Measurements from ENCODE around the gene BATF. TPM values are rescaled to one million over a fixed set of nuclear protein-coding genes. Genes with fewer than 3 reads are reported as not detected.

BATF gene
- total RNA-seq, 2 donors from 2014 or later: 20.3 to 21.3 TPM

DNA sequence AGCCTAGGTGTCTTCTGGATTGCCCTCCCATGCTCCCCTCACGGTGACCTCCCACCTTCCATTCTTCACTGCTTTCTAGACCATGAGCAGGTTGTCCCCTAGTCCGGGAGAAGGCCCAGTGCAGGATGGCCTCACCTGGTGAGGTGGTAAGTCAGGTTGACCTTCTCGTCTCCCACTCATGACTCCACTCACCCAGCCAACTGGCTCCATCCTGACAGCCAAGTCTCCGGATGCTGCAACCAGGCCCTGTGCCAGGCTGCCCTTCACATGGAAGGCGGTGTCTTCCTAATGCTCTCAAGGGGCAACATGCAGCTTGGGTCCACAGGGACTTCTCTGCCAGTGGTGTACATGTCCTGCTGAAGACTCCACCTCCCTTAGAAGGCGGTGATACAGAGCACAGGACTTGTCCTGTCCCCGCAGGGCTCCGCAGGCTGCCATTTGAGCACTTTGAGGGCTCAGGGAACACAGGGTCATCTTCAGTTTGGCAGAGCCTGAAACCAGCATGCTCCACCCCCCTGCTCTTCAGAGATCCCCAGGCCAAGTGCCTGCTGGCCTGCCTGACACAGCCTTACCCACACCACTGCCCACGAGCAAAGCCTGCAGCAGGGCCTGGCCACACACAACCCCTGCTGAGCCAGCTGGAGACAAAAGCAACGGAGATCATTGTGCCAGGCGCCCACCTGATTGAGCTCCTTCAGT lies 25.4 kb downstream of the BATF start:
- ATAC-seq: no peak
- no peaks in the 10 kb centered on the region for H3K9me3 ChIP-seq (ENCODE audit: control insufficient read depth, low read length, poor library complexity, severe bottlenecking)
- peak overlapping the region; percentile 97 for H3K27ac Mint-ChIP-seq
- H3K36me3 Mint-ChIP-seq (ENCODE audit: low read depth): peaks cover 11% of the 10 kb centered on the region
- no peak overlapping the region for H3K4me3 Mint-ChIP-seq
- peaks cover 47% of the 10 kb centered on the region for H3K4me1 Mint-ChIP-seq
- H3K27me3 Mint-ChIP-seq: no peaks in the 10 kb centered on the region
- DNase-seq: no peak

DNA sequence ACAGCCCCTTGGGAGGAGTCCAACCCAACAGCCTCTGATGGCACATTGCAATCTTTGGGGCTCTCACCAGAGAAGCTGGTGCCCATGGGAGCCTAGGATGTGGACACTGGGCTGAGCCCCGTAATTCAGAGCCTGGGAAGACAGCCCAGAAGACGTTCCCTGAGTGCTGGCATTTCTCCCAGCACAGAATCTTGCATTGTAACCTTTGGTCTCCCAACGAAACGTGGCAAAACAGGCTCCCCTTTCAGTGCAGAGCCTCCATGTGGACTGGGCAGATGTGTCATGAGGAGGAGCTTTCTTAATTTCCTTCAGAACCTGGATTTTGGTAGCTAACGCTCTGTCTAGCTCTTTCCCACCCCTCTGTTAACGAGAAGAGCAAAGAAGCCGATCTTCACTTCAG lies 26.3 kb downstream of the BATF start:
- Mint-ChIP-seq H3K27ac (peak overlapping the region; percentile 97), H3K27me3 (no peaks in the 10 kb centered on the region), H3K36me3 (ENCODE audit: low read depth) (peaks cover 11% of the 10 kb centered on the region), H3K4me3 (peak overlapping the region; percentile 4), H3K4me1 (peaks cover 43% of the 10 kb centered on the region)
- ATAC-seq (no peak), DNase-seq (no peak)
- H3K9me3 ChIP-seq (ENCODE audit: control insufficient read depth, low read length, poor library complexity, severe bottlenecking): no peaks in the 10 kb centered on the region

DNA sequence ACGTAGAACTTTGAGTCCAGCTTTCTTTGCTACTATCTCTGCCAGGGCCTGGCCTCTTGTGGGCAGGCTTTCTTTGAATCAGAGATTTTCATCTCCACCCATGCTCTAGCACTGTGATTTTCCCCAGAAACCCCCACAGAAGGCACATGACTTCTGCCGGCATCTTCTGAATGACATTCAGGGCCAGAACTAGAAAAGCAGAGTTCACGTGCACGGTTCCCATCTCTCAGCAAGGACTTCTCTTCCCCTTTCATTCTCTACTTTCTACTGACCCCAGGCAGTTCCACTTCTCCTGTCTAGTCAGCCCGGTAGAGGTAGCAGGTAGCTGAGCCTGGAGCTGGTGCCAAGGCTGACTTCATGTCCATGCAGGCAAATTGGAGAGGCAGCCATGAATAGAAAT lies 26.9 kb downstream of the BATF start:
- peak; percentile 90 for ATAC-seq
- Mint-ChIP-seq H3K36me3 (ENCODE audit: low read depth) (peaks cover 11% of the 10 kb centered on the region), H3K4me3 (peak overlapping the region; percentile 55), H3K27ac (peak overlapping the region; percentile 97), H3K4me1 (peaks cover 46% of the 10 kb centered on the region), H3K27me3 (no peaks in the 10 kb centered on the region)
- H3K9me3 ChIP-seq (ENCODE audit: control insufficient read depth, low read length, poor library complexity, severe bottlenecking): no peaks in the 10 kb centered on the region
- no peak for DNase-seq

- H3K9me3 ChIP-seq (ENCODE audit: control insufficient read depth, low read length, poor library complexity, severe bottlenecking): no peaks in the 10 kb centered on the region
- H3K4me1 Mint-ChIP-seq: peaks cover 51% of the 10 kb centered on the region
- H3K4me3 Mint-ChIP-seq: peak overlapping the region; percentile 56
- H3K27me3 Mint-ChIP-seq: no peaks in the 10 kb centered on the region
- peaks cover 11% of the 10 kb centered on the region for H3K36me3 Mint-ChIP-seq (ENCODE audit: low read depth)
- DNase-seq (no peak), ATAC-seq (no peak)
- peak overlapping the region; percentile 97 for H3K27ac Mint-ChIP-seq
Observed at GRCh38 chr14:75551021-75551420, 28.8 kb downstream of the BATF start.

DNA sequence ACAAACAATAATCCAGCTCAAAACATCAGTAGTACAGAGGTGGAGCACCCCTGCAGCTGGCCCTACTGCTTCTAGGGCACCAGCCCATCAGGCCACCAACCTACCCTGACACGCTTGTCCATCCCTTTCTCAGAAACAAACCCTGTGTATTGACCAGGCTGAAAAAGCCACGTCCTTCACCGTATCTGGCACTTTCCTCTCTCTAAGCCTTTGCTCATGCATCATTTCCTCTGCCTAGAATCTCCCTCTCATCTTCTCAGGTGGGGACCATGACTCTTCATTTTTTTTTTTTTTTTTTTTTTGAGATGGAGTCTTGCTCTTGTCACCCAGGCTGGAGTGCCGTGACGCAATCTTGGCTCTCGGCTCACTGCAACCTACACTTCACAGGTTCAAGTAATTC lies 30.9 kb downstream of the BATF start:
- H3K27me3 Mint-ChIP-seq: no peaks in the 10 kb centered on the region
- ATAC-seq (no peak), DNase-seq (no peak)
- H3K36me3 Mint-ChIP-seq (ENCODE audit: low read depth): peaks cover 3% of the 10 kb centered on the region
- no peaks in the 10 kb centered on the region for H3K9me3 ChIP-seq (ENCODE audit: control insufficient read depth, low read length, poor library complexity, severe bottlenecking)
- H3K27ac Mint-ChIP-seq: peak overlapping the region; percentile 97
- no peak overlapping the region for H3K4me3 Mint-ChIP-seq
- peaks cover 45% of the 10 kb centered on the region for H3K4me1 Mint-ChIP-seq

GRCh38 chr14:75553761-75554364 lies 31.6 kb downstream of the BATF start:
- H3K4me3 Mint-ChIP-seq: no peak overlapping the region
- no peaks in the 10 kb centered on the region for H3K27me3 Mint-ChIP-seq
- H3K9me3 ChIP-seq (ENCODE audit: control insufficient read depth, low read length, poor library complexity, severe bottlenecking): no peaks in the 10 kb centered on the region
- peaks cover 40% of the 10 kb centered on the region for H3K4me1 Mint-ChIP-seq
- no peak for ATAC-seq
- no peaks in the 10 kb centered on the region for H3K36me3 Mint-ChIP-seq (ENCODE audit: low read depth)
- H3K27ac Mint-ChIP-seq: no peak overlapping the region
- DNase-seq: no peak

GRCh38 chr14:75554482-75554881 lies 32.2 kb downstream of the BATF start:
- H3K36me3 Mint-ChIP-seq (ENCODE audit: low read depth): no peaks in the 10 kb centered on the region
- no peak for ATAC-seq
- H3K4me1 Mint-ChIP-seq: peaks cover 35% of the 10 kb centered on the region
- peak overlapping the region; percentile 85 for H3K27ac Mint-ChIP-seq
- no peak overlapping the region for H3K4me3 Mint-ChIP-seq
- no peaks in the 10 kb centered on the region for H3K9me3 ChIP-seq (ENCODE audit: control insufficient read depth, low read length, poor library complexity, severe bottlenecking)
- no peaks in the 10 kb centered on the region for H3K27me3 Mint-ChIP-seq
- DNase-seq: no peak

DNA sequence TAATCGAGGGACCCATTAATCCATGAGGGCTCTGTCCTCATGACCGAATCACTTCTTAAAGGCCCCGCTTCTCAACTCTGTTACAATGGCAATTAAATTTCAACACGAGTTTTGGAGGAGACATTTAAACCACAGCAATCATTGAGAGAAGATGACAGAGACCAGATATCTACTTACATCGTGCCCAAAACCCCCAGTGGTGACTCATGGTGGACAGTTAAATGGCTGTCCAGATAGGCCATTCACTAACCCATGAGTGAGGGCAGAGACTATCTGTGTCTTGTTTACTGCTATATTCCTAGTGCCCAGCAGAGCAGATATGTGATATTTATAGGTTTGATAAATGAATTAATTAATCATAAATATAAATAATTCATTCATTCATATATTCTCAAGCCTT lies 36.2 kb downstream of the BATF start:
- peaks cover 35% of the 10 kb centered on the region for H3K4me1 Mint-ChIP-seq
- DNase-seq (no peak), ATAC-seq (no peak)
- H3K27ac Mint-ChIP-seq: no peak overlapping the region
- H3K4me3 Mint-ChIP-seq: no peak overlapping the region
- H3K36me3 Mint-ChIP-seq (ENCODE audit: low read depth): no peaks in the 10 kb centered on the region
- no peaks in the 10 kb centered on the region for H3K27me3 Mint-ChIP-seq
- H3K9me3 ChIP-seq (ENCODE audit: control insufficient read depth, low read length, poor library complexity, severe bottlenecking): no peaks in the 10 kb centered on the region

- Mint-ChIP-seq H3K27me3 (no peaks in the 10 kb centered on the region), H3K27ac (peak overlapping the region; percentile 94), H3K4me1 (peaks cover 32% of the 10 kb centered on the region), H3K4me3 (peak overlapping the region; percentile 52), H3K36me3 (ENCODE audit: low read depth) (no peaks in the 10 kb centered on the region)
- ATAC-seq (no peak), DNase-seq (no peak)
- H3K9me3 ChIP-seq (ENCODE audit: control insufficient read depth, low read length, poor library complexity, severe bottlenecking): no peaks in the 10 kb centered on the region
Observed at GRCh38 chr14:75559045-75559444, 36.8 kb downstream of the BATF start.

- Mint-ChIP-seq H3K27ac (peak overlapping the region; percentile 94), H3K36me3 (ENCODE audit: low read depth) (no peaks in the 10 kb centered on the region), H3K4me3 (peak overlapping the region; percentile 52), H3K27me3 (no peaks in the 10 kb centered on the region), H3K4me1 (peaks cover 31% of the 10 kb centered on the region)
- no peak for DNase-seq
- no peaks in the 10 kb centered on the region for H3K9me3 ChIP-seq (ENCODE audit: control insufficient read depth, low read length, poor library complexity, severe bottlenecking)
- no peak for ATAC-seq
Observed at GRCh38 chr14:75559451-75560222, 37.4 kb downstream of the BATF start.

GRCh38 chr14:75561013-75561432 lies 38.8 kb downstream of the BATF start:
- Mint-ChIP-seq H3K4me1 (peaks cover 39% of the 10 kb centered on the region), H3K27ac (no peak overlapping the region), H3K4me3 (peak overlapping the region; percentile 25), H3K36me3 (ENCODE audit: low read depth) (no peaks in the 10 kb centered on the region), H3K27me3 (no peaks in the 10 kb centered on the region)
- ATAC-seq (peak; percentile 59), DNase-seq (peak; percentile 23 to 39 (median 35))
- H3K9me3 ChIP-seq (ENCODE audit: control insufficient read depth, low read length, poor library complexity, severe bottlenecking): no peaks in the 10 kb centered on the region

DNA sequence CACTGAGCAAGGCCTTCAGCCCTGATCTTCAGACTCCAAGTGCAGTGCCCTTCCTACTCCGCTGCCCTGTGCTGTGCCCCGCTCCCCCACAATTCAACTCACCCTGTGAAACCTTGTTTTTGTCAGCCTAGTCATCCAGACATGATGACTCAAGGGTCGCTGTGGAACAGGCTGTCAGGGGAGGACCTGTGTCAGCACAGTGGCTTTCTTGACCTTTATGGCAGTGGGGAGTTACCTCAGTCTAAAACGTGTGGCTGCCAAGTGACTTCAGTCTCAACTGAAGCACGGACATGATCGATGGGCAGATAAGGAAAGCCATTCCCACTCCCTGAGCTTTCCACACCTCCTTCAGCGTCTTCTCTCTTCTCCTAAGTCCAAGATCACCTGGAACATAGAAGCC lies 39.8 kb downstream of the BATF start:
- H3K27ac Mint-ChIP-seq: peak overlapping the region; percentile 54
- DNase-seq (no peak), ATAC-seq (no peak)
- no peaks in the 10 kb centered on the region for H3K9me3 ChIP-seq (ENCODE audit: control insufficient read depth, low read length, poor library complexity, severe bottlenecking)
- peaks cover 4% of the 10 kb centered on the region for H3K36me3 Mint-ChIP-seq (ENCODE audit: low read depth)
- H3K4me1 Mint-ChIP-seq: peaks cover 49% of the 10 kb centered on the region
- H3K4me3 Mint-ChIP-seq: no peak overlapping the region
- no peaks in the 10 kb centered on the region for H3K27me3 Mint-ChIP-seq

DNA sequence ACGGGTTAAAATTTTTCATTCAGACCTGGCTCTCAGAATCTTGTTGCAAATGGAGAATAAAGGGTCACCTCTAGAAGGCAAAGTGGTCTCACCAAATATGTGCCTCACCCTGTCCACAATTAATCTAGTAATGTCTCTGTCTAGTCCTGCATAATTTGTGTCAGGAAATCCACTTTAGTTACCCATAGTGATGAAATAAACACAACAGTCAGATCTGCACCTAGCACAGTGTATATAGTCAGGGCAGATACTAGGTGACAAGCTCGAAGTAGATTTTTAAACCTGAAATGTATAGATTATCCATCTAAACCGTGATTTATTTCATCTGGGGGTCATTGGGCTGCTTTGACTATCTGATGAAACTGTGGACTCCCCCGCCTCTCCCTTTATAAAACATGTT lies 40.2 kb downstream of the BATF start:
- H3K9me3 ChIP-seq (ENCODE audit: control insufficient read depth, low read length, poor library complexity, severe bottlenecking): no peaks in the 10 kb centered on the region
- DNase-seq (no peak), ATAC-seq (no peak)
- Mint-ChIP-seq H3K27me3 (no peaks in the 10 kb centered on the region), H3K27ac (peak overlapping the region; percentile 54), H3K4me3 (no peak overlapping the region), H3K36me3 (ENCODE audit: low read depth) (peaks cover 4% of the 10 kb centered on the region), H3K4me1 (peaks cover 49% of the 10 kb centered on the region)
